ENCODE data around the gene MIEF1. TPM values are rescaled to one million over a fixed set of nuclear protein-coding genes. Genes with fewer than 3 reads are reported as not detected.

MIEF1 gene
- total RNA-seq, 1 donor from 2014 or later: 23.0 TPM

- DNase-seq (ENCODE audit: low spot score): no peak
- H3K9me3 Mint-ChIP-seq (ENCODE audit: low read depth): no peaks in the 10 kb centered on the region
- peaks cover 33% of the 10 kb centered on the region for H3K36me3 Mint-ChIP-seq (ENCODE audit: low read depth)
- H3K27ac Mint-ChIP-seq (ENCODE audit: unreplicated experiment): no peak overlapping the region
- no peak overlapping the region for H3K4me3 Mint-ChIP-seq (ENCODE audit: unreplicated experiment)
- no peaks in the 10 kb centered on the region for H3K27me3 Mint-ChIP-seq (ENCODE audit: low read depth)
- no peaks in the 10 kb centered on the region for H3K4me1 Mint-ChIP-seq (ENCODE audit: low read depth)
- no peak for TF ChIP-seq CTCF (IDR thresholded peaks at IDR 0.05)
These were observed 8.5 kb downstream of the MIEF1 start for GRCh38 chr22:39510529-39511149.

GRCh38 chr22:39511226-39511625 lies 9.1 kb downstream of the MIEF1 start:
- TF ChIP-seq CTCF (IDR thresholded peaks at IDR 0.05): no peak
- Mint-ChIP-seq H3K27me3 (ENCODE audit: low read depth) (no peaks in the 10 kb centered on the region), H3K4me1 (ENCODE audit: low read depth) (no peaks in the 10 kb centered on the region), H3K36me3 (ENCODE audit: low read depth) (peaks cover 28% of the 10 kb centered on the region), H3K4me3 (ENCODE audit: unreplicated experiment) (no peak overlapping the region), H3K9me3 (ENCODE audit: low read depth) (no peaks in the 10 kb centered on the region), H3K27ac (ENCODE audit: unreplicated experiment) (no peak overlapping the region)
- no peak for DNase-seq (ENCODE audit: low spot score)

DNA sequence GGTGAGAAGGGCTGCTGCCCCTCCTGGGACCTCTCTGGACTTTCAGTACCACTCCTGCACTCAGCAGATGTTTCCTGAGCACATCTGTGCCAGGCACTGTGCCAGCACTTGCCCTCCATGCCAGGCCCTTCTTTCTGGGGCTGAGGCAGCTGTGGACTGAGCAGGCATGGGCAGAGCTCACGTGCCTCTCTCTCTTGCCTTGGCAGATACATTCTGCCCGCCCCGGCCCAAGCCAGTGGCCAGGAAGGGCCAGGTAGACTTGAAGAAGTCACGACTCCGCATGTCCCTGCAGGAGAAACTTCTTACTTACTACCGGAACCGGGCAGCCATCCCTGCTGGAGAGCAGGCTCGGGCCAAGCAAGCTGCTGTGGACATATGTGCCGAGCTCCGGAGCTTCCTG lies 9.9 kb downstream of the MIEF1 start:
- Mint-ChIP-seq H3K9me3 (ENCODE audit: low read depth) (no peaks in the 10 kb centered on the region), H3K4me3 (ENCODE audit: unreplicated experiment) (no peak overlapping the region), H3K27ac (ENCODE audit: unreplicated experiment) (no peak overlapping the region), H3K27me3 (ENCODE audit: low read depth) (no peaks in the 10 kb centered on the region), H3K36me3 (ENCODE audit: low read depth) (peaks cover 21% of the 10 kb centered on the region), H3K4me1 (ENCODE audit: low read depth) (no peaks in the 10 kb centered on the region)
- TF ChIP-seq CTCF (IDR thresholded peaks at IDR 0.05): no peak
- DNase-seq (ENCODE audit: low spot score): no peak

DNA sequence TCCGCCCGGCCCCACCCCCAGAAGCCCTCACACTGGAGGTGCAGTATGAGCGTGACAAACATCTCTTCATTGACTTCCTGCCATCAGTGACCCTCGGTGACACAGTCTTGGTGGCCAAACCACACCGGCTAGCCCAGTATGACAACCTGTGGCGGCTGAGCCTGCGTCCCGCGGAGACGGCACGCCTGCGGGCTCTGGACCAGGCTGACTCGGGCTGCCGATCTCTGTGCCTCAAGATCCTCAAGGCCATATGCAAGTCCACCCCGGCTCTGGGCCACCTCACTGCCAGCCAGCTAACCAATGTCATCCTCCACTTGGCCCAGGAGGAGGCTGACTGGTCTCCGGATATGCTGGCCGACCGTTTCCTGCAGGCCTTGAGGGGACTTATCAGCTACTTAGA lies 11.7 kb downstream of the MIEF1 start:
- no peak for TF ChIP-seq CTCF (IDR thresholded peaks at IDR 0.05)
- no peak for DNase-seq (ENCODE audit: low spot score)
- H3K36me3 Mint-ChIP-seq (ENCODE audit: low read depth): peaks cover 21% of the 10 kb centered on the region
- no peak overlapping the region for H3K4me3 Mint-ChIP-seq (ENCODE audit: unreplicated experiment)
- H3K4me1 Mint-ChIP-seq (ENCODE audit: low read depth): peaks cover 11% of the 10 kb centered on the region
- H3K9me3 Mint-ChIP-seq (ENCODE audit: low read depth): no peaks in the 10 kb centered on the region
- no peaks in the 10 kb centered on the region for H3K27me3 Mint-ChIP-seq (ENCODE audit: low read depth)
- no peak overlapping the region for H3K27ac Mint-ChIP-seq (ENCODE audit: unreplicated experiment)

- H3K36me3 Mint-ChIP-seq (ENCODE audit: low read depth): peaks cover 19% of the 10 kb centered on the region
- DNase-seq (ENCODE audit: low spot score): no peak
- H3K27me3 Mint-ChIP-seq (ENCODE audit: low read depth): no peaks in the 10 kb centered on the region
- no peak overlapping the region for H3K4me3 Mint-ChIP-seq (ENCODE audit: unreplicated experiment)
- no peaks in the 10 kb centered on the region for H3K9me3 Mint-ChIP-seq (ENCODE audit: low read depth)
- H3K4me1 Mint-ChIP-seq (ENCODE audit: low read depth): peaks cover 18% of the 10 kb centered on the region
- H3K27ac Mint-ChIP-seq (ENCODE audit: unreplicated experiment): no peak overlapping the region
- peak; percentile 85 for TF ChIP-seq CTCF (IDR thresholded peaks at IDR 0.05)
These were observed 12.4 kb downstream of the MIEF1 start for GRCh38 chr22:39514373-39514973.
